SK-N-SH treated with all-trans-retinoic acid at 6 μM for 48 hours (cell line): ENCODE data around the gene C1QTNF12.

Experiments used
- ATAC-seq: fragments of 200-7000 bp; cut with Tn5 transposase; 3 replicates; pipeline ENCODE4 v1.9.1; 2020; ENCODE audit warnings: mild to moderate bottlenecking, moderate library complexity
- ARNTL ChIP-seq: fragments of 450-650 bp; formaldehyde crosslinking; IDR thresholded peaks from 2 replicates; pipeline ENCODE4 v1.5.0; 2020; ENCODE audit warnings: low read depth, mild to moderate bottlenecking, moderate library complexity, borderline replicate concordance
- BACH2 ChIP-seq: fragments of 250-450 bp; sonication (Bioruptor Pico); IDR thresholded peaks from 2 replicates; pipeline ENCODE4 v1.9.0; 2021; ENCODE audit warnings: mild to moderate bottlenecking, borderline replicate concordance
- CSDC2 ChIP-seq: fragments of 250-450 bp; sonication (Bioruptor Pico); IDR thresholded peaks from 2 replicates; pipeline ENCODE4 v1.5.0; 2020; ENCODE audit warnings: mild to moderate bottlenecking, moderate library complexity
- ESRRG ChIP-seq: fragments of 250-450 bp; sonication (Bioruptor Pico); IDR thresholded peaks from 2 replicates; pipeline ENCODE4 v1.6.1; 2021; ENCODE audit warnings: mild to moderate bottlenecking
- GLIS3 ChIP-seq: fragments of 250-450 bp; sonication (Bioruptor Pico); IDR thresholded peaks from 2 replicates; pipeline ENCODE4 v1.5.0; 2020; ENCODE audit warnings: mild to moderate bottlenecking, moderate library complexity
- ISL1 ChIP-seq: fragments of 250-450 bp; sonication (Bioruptor Pico); IDR thresholded peaks from 2 replicates; pipeline ENCODE4 v2.1.2; 2022; ENCODE audit warnings: mild to moderate bottlenecking, moderate library complexity
- PPARA ChIP-seq: fragments of 250-450 bp; sonication (Bioruptor Pico); IDR thresholded peaks from 2 replicates; pipeline ENCODE4 v1.5.0; 2020; ENCODE audit warnings: mild to moderate bottlenecking, borderline replicate concordance
- SNAI2 ChIP-seq: fragments of 250-450 bp; sonication (Bioruptor Pico); IDR thresholded peaks from 2 replicates; pipeline ENCODE4 v1.5.0; 2020; ENCODE audit warnings: mild to moderate bottlenecking, moderate library complexity
- TCF4 ChIP-seq: fragments of 250-450 bp; sonication (Bioruptor Pico); IDR thresholded peaks from 2 replicates; pipeline ENCODE4 v1.8.0; 2021; ENCODE audit warnings: mild to moderate bottlenecking, moderate library complexity, borderline replicate concordance
- ZC3H10 ChIP-seq: fragments of 250-450 bp; sonication (Bioruptor Pico); IDR thresholded peaks from 2 replicates; pipeline ENCODE4 v1.5.1; 2021; ENCODE audit warnings: mild to moderate bottlenecking, moderate library complexity
- ZFP3 ChIP-seq: fragments of 250-450 bp; sonication (Bioruptor Pico); IDR thresholded peaks from 2 replicates; pipeline ENCODE4 v1.5.0; 2020; ENCODE audit warnings: mild to moderate bottlenecking, moderate library complexity
- ZFP30 ChIP-seq: fragments of 450-650 bp; formaldehyde crosslinking; IDR thresholded peaks from 2 replicates; pipeline ENCODE4 v1.5.0; 2022; ENCODE audit warnings: mild to moderate bottlenecking, moderate library complexity
- ZNF565 ChIP-seq: fragments of 450-650 bp; formaldehyde crosslinking; conservative IDR thresholded peaks from 2 replicates; pipeline ENCODE4 v1.5.0; 2020; ENCODE audit warnings: low read depth, mild to moderate bottlenecking, moderate library complexity
- ZNF8 ChIP-seq: fragments of 450-650 bp; formaldehyde crosslinking; IDR thresholded peaks from 2 replicates; pipeline ENCODE4 v1.5.0; 2020; ENCODE audit warnings: mild to moderate bottlenecking, moderate library complexity
- TF ChIP-seq, protein P1 (sequence below): fragments of 250-450 bp; sonication (Bioruptor Pico); IDR thresholded peaks from 2 replicates; pipeline ENCODE4 v1.5.0; 2020; ENCODE audit warnings: mild to moderate bottlenecking, moderate library complexity
- TF ChIP-seq, protein P2 (sequence below): fragments of 250-450 bp; sonication (Bioruptor Pico); IDR thresholded peaks from 2 replicates; pipeline ENCODE4 v1.8.0; 2021; ENCODE audit warnings: low read depth, mild to moderate bottlenecking, moderate library complexity, borderline replicate concordance
- TF ChIP-seq, protein P3 (sequence below): fragments of 250-450 bp; sonication (Bioruptor Pico); IDR thresholded peaks from 2 replicates; pipeline ENCODE4 v1.5.1; 2021; ENCODE audit warnings: mild to moderate bottlenecking, moderate library complexity
- TF ChIP-seq, protein P4 (sequence below): fragments of 250-450 bp; sonication (Bioruptor Pico); IDR thresholded peaks from 2 replicates; pipeline ENCODE4 v1.8.0; 2020; ENCODE audit warnings: mild to moderate bottlenecking, moderate library complexity, borderline replicate concordance
- TF ChIP-seq, protein P5 (sequence below): fragments of 250-450 bp; sonication (Bioruptor Pico); IDR thresholded peaks from 2 replicates; pipeline ENCODE4 v1.5.1; 2020; ENCODE audit warnings: low read depth, mild to moderate bottlenecking, moderate library complexity

C1QTNF12 gene

DNA sequence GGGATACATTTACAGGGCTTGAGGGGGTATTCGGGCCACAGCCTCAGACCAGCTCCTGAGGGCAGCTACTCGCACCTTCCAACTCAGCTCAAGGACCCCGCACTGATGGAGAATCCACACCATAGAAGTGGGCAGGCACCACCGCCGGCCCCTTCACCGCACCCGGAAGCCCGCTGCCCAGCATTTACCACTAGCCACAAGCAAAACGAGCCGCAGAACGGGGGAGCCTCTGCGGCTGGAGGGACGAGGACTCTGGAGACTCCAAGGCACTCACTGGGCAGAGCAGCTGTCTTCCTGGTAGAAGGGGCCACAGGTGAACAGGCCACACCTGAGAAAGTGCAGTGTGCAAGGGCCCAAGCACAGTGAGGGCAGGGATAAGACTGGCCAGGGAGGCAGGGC lies 21.8 kb upstream of the C1QTNF12 start:
- ATAC-seq, result no peak
- TF ChIP-seq PPARA (CRISPR knock-in tag), result no peak
- TF ChIP-seq GLIS3 (CRISPR knock-in tag), result no peak

DNA sequence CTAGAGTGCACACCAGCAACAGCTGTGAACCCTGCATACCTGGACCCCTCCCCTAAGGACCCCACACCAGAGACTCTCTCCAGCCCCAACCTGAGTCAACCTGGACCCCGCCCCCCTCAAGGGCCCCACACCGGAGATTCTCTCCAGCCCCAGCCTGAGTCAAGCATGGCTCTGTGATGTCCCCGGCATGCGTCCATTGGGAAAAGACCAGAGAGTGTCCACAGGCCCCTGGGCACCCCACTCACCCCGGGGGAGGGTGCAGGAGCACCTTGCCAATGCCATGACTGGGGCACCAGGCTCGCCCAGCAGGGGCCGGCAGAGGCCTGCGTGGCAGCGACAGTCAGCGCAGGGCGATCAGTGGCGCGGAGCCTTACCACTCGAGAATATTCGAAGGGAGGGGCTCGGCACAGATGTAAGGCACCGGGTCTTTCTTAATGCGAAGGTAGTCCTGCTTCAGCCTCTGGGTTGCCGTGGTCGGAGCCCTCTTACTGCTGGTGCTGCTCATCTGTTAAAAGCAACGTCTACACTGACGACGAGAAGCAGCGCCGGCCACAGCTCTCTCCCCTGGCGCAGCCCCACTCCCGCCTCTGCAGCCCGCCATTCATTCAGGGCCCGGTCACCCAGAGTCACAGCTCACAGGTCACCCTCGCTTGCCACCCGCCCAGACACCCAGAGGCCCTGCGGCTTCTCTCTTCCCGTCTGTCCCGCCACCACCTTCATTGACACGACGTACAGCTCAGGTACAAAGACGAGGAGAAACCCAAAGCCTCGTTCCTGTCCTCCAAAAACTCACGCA lies 21.2 kb upstream of the C1QTNF12 start:
- no peak for ATAC-seq
- TF ChIP-seq, protein P1, sequence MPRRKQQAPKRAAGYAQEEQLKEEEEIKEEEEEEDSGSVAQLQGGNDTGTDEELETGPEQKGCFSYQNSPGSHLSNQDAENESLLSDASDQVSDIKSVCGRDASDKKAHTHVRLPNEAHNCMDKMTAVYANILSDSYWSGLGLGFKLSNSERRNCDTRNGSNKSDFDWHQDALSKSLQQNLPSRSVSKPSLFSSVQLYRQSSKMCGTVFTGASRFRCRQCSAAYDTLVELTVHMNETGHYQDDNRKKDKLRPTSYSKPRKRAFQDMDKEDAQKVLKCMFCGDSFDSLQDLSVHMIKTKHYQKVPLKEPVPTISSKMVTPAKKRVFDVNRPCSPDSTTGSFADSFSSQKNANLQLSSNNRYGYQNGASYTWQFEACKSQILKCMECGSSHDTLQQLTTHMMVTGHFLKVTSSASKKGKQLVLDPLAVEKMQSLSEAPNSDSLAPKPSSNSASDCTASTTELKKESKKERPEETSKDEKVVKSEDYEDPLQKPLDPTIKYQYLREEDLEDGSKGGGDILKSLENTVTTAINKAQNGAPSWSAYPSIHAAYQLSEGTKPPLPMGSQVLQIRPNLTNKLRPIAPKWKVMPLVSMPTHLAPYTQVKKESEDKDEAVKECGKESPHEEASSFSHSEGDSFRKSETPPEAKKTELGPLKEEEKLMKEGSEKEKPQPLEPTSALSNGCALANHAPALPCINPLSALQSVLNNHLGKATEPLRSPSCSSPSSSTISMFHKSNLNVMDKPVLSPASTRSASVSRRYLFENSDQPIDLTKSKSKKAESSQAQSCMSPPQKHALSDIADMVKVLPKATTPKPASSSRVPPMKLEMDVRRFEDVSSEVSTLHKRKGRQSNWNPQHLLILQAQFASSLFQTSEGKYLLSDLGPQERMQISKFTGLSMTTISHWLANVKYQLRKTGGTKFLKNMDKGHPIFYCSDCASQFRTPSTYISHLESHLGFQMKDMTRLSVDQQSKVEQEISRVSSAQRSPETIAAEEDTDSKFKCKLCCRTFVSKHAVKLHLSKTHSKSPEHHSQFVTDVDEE (CRISPR knock-in tag), result no peak
- no peak for TF ChIP-seq CSDC2 (CRISPR knock-in tag)
- TF ChIP-seq ZNF565 (CRISPR knock-in tag), result no peak
- no peak for TF ChIP-seq PPARA (CRISPR knock-in tag)
- no peak for TF ChIP-seq GLIS3 (CRISPR knock-in tag)
- TF ChIP-seq, protein P2, sequence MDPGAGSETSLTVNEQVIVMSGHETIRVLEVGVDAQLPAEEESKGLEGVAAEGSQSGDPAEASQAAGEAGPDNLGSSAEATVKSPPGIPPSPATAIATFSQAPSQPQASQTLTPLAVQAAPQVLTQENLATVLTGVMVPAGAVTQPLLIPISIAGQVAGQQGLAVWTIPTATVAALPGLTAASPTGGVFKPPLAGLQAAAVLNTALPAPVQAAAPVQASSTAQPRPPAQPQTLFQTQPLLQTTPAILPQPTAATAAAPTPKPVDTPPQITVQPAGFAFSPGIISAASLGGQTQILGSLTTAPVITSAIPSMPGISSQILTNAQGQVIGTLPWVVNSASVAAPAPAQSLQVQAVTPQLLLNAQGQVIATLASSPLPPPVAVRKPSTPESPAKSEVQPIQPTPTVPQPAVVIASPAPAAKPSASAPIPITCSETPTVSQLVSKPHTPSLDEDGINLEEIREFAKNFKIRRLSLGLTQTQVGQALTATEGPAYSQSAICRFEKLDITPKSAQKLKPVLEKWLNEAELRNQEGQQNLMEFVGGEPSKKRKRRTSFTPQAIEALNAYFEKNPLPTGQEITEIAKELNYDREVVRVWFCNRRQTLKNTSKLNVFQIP (CRISPR knock-in tag), result no peak
- no peak for TF ChIP-seq ESRRG (CRISPR knock-in tag)
- TF ChIP-seq, protein P3, sequence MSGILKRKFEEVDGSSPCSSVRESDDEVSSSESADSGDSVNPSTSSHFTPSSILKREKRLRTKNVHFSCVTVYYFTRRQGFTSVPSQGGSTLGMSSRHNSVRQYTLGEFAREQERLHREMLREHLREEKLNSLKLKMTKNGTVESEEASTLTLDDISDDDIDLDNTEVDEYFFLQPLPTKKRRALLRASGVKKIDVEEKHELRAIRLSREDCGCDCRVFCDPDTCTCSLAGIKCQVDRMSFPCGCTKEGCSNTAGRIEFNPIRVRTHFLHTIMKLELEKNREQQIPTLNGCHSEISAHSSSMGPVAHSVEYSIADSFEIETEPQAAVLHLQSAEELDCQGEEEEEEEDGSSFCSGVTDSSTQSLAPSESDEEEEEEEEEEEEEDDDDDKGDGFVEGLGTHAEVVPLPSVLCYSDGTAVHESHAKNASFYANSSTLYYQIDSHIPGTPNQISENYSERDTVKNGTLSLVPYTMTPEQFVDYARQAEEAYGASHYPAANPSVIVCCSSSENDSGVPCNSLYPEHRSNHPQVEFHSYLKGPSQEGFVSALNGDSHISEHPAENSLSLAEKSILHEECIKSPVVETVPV (CRISPR knock-in tag), result no peak
- no peak for TF ChIP-seq ZNF8
- TF ChIP-seq BACH2 (CRISPR knock-in tag), result no peak
- TF ChIP-seq TCF4 (CRISPR knock-in tag), result no peak
- no peak for TF ChIP-seq ZFP30 (CRISPR knock-in tag)

DNA sequence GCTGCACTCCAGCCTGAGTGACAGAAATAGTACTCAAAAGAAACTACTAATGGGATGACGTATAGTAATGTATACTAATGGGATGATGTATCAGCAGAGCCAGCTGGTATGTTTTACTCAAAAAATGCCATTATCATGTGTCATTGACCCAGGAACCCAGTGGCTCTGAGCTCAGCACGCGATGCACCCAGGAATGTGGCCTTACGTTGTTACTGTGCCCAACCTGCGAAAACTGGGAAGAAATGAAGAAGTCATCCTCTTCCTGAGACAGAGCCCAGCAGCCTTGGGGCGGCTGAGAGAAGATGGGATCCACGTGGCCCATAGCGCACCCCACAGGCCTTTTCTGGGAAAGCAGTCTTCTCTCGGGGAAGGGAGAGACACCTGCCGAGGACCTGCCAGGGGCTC lies 18.3 kb upstream of the C1QTNF12 start:
- peak; percentile 91 for ATAC-seq
- TF ChIP-seq ISL1 (CRISPR knock-in tag) (peak; percentile 53), ARNTL (CRISPR knock-in tag) (no peak), BACH2 (CRISPR knock-in tag) (no peak), ZC3H10 (no peak)
- TF ChIP-seq, protein P4, sequence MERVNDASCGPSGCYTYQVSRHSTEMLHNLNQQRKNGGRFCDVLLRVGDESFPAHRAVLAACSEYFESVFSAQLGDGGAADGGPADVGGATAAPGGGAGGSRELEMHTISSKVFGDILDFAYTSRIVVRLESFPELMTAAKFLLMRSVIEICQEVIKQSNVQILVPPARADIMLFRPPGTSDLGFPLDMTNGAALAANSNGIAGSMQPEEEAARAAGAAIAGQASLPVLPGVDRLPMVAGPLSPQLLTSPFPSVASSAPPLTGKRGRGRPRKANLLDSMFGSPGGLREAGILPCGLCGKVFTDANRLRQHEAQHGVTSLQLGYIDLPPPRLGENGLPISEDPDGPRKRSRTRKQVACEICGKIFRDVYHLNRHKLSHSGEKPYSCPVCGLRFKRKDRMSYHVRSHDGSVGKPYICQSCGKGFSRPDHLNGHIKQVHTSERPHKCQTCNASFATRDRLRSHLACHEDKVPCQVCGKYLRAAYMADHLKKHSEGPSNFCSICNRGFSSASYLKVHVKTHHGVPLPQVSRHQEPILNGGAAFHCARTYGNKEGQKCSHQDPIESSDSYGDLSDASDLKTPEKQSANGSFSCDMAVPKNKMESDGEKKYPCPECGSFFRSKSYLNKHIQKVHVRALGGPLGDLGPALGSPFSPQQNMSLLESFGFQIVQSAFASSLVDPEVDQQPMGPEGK, result no peak
- TF ChIP-seq, protein P5, sequence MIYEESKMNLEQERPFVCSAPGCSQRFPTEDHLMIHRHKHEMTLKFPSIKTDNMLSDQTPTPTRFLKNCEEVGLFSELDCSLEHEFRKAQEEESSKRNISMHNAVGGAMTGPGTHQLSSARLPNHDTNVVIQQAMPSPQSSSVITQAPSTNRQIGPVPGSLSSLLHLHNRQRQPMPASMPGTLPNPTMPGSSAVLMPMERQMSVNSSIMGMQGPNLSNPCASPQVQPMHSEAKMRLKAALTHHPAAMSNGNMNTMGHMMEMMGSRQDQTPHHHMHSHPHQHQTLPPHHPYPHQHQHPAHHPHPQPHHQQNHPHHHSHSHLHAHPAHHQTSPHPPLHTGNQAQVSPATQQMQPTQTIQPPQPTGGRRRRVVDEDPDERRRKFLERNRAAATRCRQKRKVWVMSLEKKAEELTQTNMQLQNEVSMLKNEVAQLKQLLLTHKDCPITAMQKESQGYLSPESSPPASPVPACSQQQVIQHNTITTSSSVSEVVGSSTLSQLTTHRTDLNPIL (CRISPR knock-in tag), result 0 out of 2 replicates have a peak, but pooled peaks have one; percentile 39

DNA sequence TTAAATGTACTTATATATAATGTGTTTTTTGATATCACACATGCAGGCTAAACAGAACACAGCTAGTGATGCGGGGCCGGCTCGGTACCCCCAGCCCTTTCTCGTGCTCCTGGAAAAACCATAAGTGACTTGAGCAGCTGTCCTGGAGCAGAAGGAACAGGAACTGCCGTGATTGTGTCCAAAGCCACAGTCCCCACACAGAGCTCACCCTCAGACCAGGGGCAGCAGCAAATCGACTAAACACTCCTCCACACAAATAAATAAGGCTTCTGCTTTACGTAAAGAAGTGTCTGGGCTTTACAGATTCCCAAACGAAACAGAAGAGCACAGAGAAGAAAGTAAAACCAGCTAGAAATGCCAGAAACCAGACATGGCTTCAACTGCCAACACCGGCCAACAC lies 17.5 kb upstream of the C1QTNF12 start:
- ATAC-seq, result no peak
- no peak for TF ChIP-seq ZFP3 (CRISPR knock-in tag)
- TF ChIP-seq BACH2 (CRISPR knock-in tag), result no peak
- no peak for TF ChIP-seq ZC3H10
- TF ChIP-seq, protein P3 (CRISPR knock-in tag), result no peak
- TF ChIP-seq, protein P2 (CRISPR knock-in tag), result no peak
- TF ChIP-seq TCF4 (CRISPR knock-in tag), result no peak
- no peak for TF ChIP-seq CSDC2 (CRISPR knock-in tag)
- no peak for TF ChIP-seq ARNTL (CRISPR knock-in tag)
- no peak for TF ChIP-seq ISL1 (CRISPR knock-in tag)
- no peak for TF ChIP-seq ZNF8
- no peak for TF ChIP-seq SNAI2 (CRISPR knock-in tag)
- TF ChIP-seq, protein P4, result no peak
